ENCODE measurements around the gene ARPP21.

- TF ChIP-seq POLR2A (IDR thresholded peaks at IDR 0.05; ENCODE audit: low read length) (no peak), GATA1 (IDR thresholded peaks at IDR 0.05; ENCODE audit: low read depth, low read length) (no peak)
These were observed 107.2 kb downstream of the ARPP21 start for GRCh38 chr3:35746492-35746891.
